GM12878 (cell line): ENCODE data around the gene C5orf46. TPM values are rescaled to one million over a fixed set of nuclear protein-coding genes. Genes with fewer than 3 reads are reported as not detected.

Source experiments
- ATAC-seq: fragments of 200-7000 bp; cut with Tn5 transposase; 3 replicates; pipeline ENCODE4 v1.9.1; 2020; ENCODE audit warnings: mild to moderate bottlenecking, moderate library complexity
- BruUV-seq: library from RNA; stranded (reverse); fragments of 400-500 nt; replicated peaks from 2 replicates; lab custom pipeline; 2021; lab: Mats Ljungman, UMichigan
- CTCF ChIA-PET: fragments of 300-600 bp; sonication (Branson Sonifier 250); formaldehyde crosslinking; extraction: SDS; loops from one replicate; lab custom pipeline; 2021; ENCODE audit warnings: inconsistent platforms; lab: Yijun Ruan, JAX
- POLR2A ChIA-PET: fragments of 350-600 bp; formaldehyde crosslinking; extraction: SDS; loops from one replicate; lab custom pipeline; 2021; ENCODE audit warnings: inconsistent platforms; lab: Charles Lee
- RAD21 ChIA-PET: fragments of 300-600 bp; sonication (Branson Sonifier 250); formaldehyde crosslinking; loops from one replicate; lab custom pipeline; 2023; ENCODE audit warnings: antibody characterized with exemption; ENCODE audit not compliant: unreplicated experiment; lab: Charles Lee
- SMC1A ChIA-PET: fragments of 300-600 bp; sonication (Branson Sonifier 250); formaldehyde crosslinking; loops from one replicate; lab custom pipeline; 2023; ENCODE audit not compliant: unreplicated experiment, uncharacterized antibody; lab: Charles Lee
- DNase-seq: peaks from one replicate; pipeline ENCODE4 v3.0.0-alpha.2; 2011; ENCODE audit warnings: low read depth, low spot score
- FAIRE-seq: peaks from 3 replicates; lab custom pipeline; 2011; peaks lifted over from hg19 to GRCh38; lab: Jason Lieb, UNC
- H2AFZ ChIP-seq: 2 replicates; pipeline ENCODE4 v1.6.0; 2011; ENCODE audit warnings: low read depth, low read length, control low read depth; ENCODE audit not compliant: control insufficient read depth
- H3K27ac ChIP-seq: 2 replicates; pipeline ENCODE4 v1.5.1; 2011; ENCODE audit warnings: control low read depth; ENCODE audit not compliant: control insufficient read depth, insufficient read depth
- H3K27me3 ChIP-seq, 2 experiments: replicated peaks in 1 of 2; 2 replicates each; pipeline versions ENCODE4 v1.6.0 to v1.6.1; 2011; ENCODE audit warnings: low read length in 1 of 2; ENCODE audit not compliant: control insufficient read depth in 2 of 2, insufficient read depth in 2 of 2
- H3K36me3 ChIP-seq, 2 experiments: 2 replicates each; pipeline ENCODE4 v1.5.1; 2011; ENCODE audit warnings: low read length in 1 of 2; ENCODE audit not compliant: control insufficient read depth in 2 of 2, insufficient read depth in 2 of 2
- H3K4me1 ChIP-seq: 2 replicates; pipeline ENCODE4 v1.6.1; 2011; ENCODE audit warnings: mild to moderate bottlenecking, low read length, moderate library complexity, mixed read lengths; ENCODE audit not compliant: control insufficient read depth, insufficient read depth
- H3K4me2 ChIP-seq: 2 replicates; pipeline ENCODE4 v1.6.0; 2011; ENCODE audit warnings: control low read depth; ENCODE audit not compliant: control insufficient read depth, insufficient read depth
- H3K4me3 ChIP-seq: fragments of 200-600 bp; sonication (generic); 2 replicates; pipeline ENCODE4 v1.5.1; 2016
- H3K79me2 ChIP-seq: 2 replicates; pipeline ENCODE4 v1.6.0; 2011; ENCODE audit warnings: low read length; ENCODE audit not compliant: control insufficient read depth, insufficient read depth
- H3K9ac ChIP-seq: 2 replicates; pipeline ENCODE4 v1.8.0; 2011; ENCODE audit warnings: low read length, control low read depth, mixed read lengths; ENCODE audit not compliant: control insufficient read depth, insufficient read depth
- H3K9me3 ChIP-seq: replicated peaks from 3 replicates; pipeline ENCODE4 v1.5.1; 2011; ENCODE audit warnings: mild to moderate bottlenecking, low read length; ENCODE audit not compliant: control insufficient read depth, insufficient read depth
- H4K20me1 ChIP-seq: 2 replicates; pipeline ENCODE4 v1.6.0; 2011; ENCODE audit not compliant: control insufficient read depth, insufficient read depth
- BACH1 ChIP-seq: fragments of 450-650 bp; IDR thresholded peaks from 2 replicates; pipeline ENCODE4 v1.6.1; 2017; ENCODE audit warnings: mild to moderate bottlenecking, borderline replicate concordance
- BCL3 ChIP-seq: IDR thresholded peaks from 2 replicates; pipeline ENCODE4 v1.6.1; 2011; ENCODE audit warnings: borderline replicate concordance, low read depth, mild to moderate bottlenecking, moderate library complexity, low read length; ENCODE audit not compliant: insufficient read depth, poor library complexity, severe bottlenecking
- NR2C1 ChIP-seq: fragments of 450-650 bp; IDR thresholded peaks from 2 replicates; pipeline ENCODE4 v1.6.1; 2017; ENCODE audit warnings: antibody characterized with exemption, mild to moderate bottlenecking, moderate library complexity
- RBBP5 ChIP-seq: fragments of 200-600 bp; sonication (generic); conservative IDR thresholded peaks from 2 replicates; pipeline ENCODE4 v1.6.1; 2016
- SMAD1 ChIP-seq: fragments of 450-650 bp; IDR thresholded peaks from 2 replicates; pipeline ENCODE4 v1.6.1; 2018; ENCODE audit warnings: mild to moderate bottlenecking, low read depth; ENCODE audit not compliant: partially characterized antibody
- SRF ChIP-seq, 2 experiments: IDR thresholded peaks; 2 replicates each; pipeline ENCODE4 v1.6.1; 2011; ENCODE audit warnings: low read depth in 2 of 2, low read length in 2 of 2, mild to moderate bottlenecking in 1 of 2, moderate library complexity in 1 of 2
- ZNF24 ChIP-seq: fragments of 450-650 bp; IDR thresholded peaks from 2 replicates; pipeline ENCODE4 v1.6.1; 2017; ENCODE audit warnings: antibody characterized with exemption, mild to moderate bottlenecking
- WGBS: methylation state at CpG from one replicate; pipeline ENCODE4 v1.1.6; 2016; ENCODE audit warnings: low lambda C conversion rate; ENCODE audit not compliant: insufficient replicate concordance, insufficient coverage; ENCODE audit errors: missing lambda C conversion rate; 5-methylcytosine and 5-hydroxymethylcytosine counted together
- in situ Hi-C: fragments of 300-500 bp; cut with MboI; formaldehyde crosslinking; loops from 9 replicates; pipeline ENCODE4 v1.14.3; 2018; ENCODE audit warnings: mixed read lengths
- intact Hi-C: fragments of 100-400 bp; cut with micrococcal nuclease; formaldehyde crosslinking; loops from one replicate; pipeline ENCODE4 v1.14.2; 2022; ENCODE audit not compliant: unreplicated experiment
- polyA plus RNA-seq, 11 experiments: library from polyadenylated mRNA; depleted of rRNA in 4 of 11; unstranded in 6 of 11; stranded (reverse) in 5 of 11; fragments of >200 nt; fragmentation: Nextera tagmentation in 4 of 11; fragmentation: Illumina TruSeq in 1 of 11; extraction: Ambion mirVana in 4 of 11; extraction: Trizol in 1 of 11; gene quantifications; 1 replicate in 1 of 11; 2 replicates in 10 of 11; pipeline versions ENCODE4 v1.2.1 to v1.2.3, GENCODE V29; 2011 to 2016; ENCODE audit warnings: inconsistent platforms in 2 of 11, missing spikeins in 2 of 11, low read depth in 1 of 11
- total RNA-seq, 4 experiments: library from RNA; depleted of rRNA in 3 of 4; stranded (reverse); fragments of >200 nt in 3 of 4; fragmentation: Illumina TruSeq in 1 of 4; extraction: Trizol in 1 of 4; gene quantifications; 2 replicates each; pipeline versions ENCODE4 v1.2.1 to v1.2.3, GENCODE V29; 2013 to 2021

The C5orf46 gene
- total and polyA plus RNA-seq, 10 of the 15 experiments (the other 5 are each of a cell fraction or from before 2014, with no cell fraction given): not detected

GRCh38 chr5:147920420-147921030 is 14.2 kb upstream of the C5orf46 start (continued):
- no peak for TF ChIP-seq BCL3
- no peak for TF ChIP-seq BACH1
- no peak for TF ChIP-seq NR2C1
- no peak for TF ChIP-seq ZNF24
- no peak for TF ChIP-seq SMAD1

- FAIRE-seq: no peak
- Histone ChIP-seq H3K9ac (no peak overlapping the region), H2AFZ (no peak overlapping the region), H4K20me1 (no peaks in the 10 kb centered on the region), H3K79me2 (no peaks in the 10 kb centered on the region), H3K27ac (no peak overlapping the region), H3K4me2 (no peak overlapping the region), H3K27me3 (no peaks in the 10 kb centered on the region), H3K9me3 (no peaks in the 10 kb centered on the region), H3K36me3 (no peaks in the 10 kb centered on the region), H3K4me1 (no peaks in the 10 kb centered on the region), H3K4me3 (no peak overlapping the region)
- ChIA-PET RAD21 (no interaction called here), SMC1A (no interaction called here), POLR2A (no interaction called here), CTCF (interaction anchor here (0.8 kb wide), 1 partner anchor 16 kb away, joined by 3 read pairs; no protein-coding TSS in a partner anchor)
- TF ChIP-seq RBBP5 (no peak), SRF (IDR thresholded peaks at IDR 0.05; ENCODE audit: low read depth in 2 of 2, low read length in 2 of 2) (no peak)
- intact Hi-C loops: no loop called here
- DNase-seq: no peak
- WGBS: 15% methylated on average over 3 of the region's 3 CpGs
- in situ Hi-C loops: no loop called here
- BruUV-seq: no TSS peak
- no peak for ATAC-seq
These were observed 12.6 kb upstream of the C5orf46 start for GRCh38 chr5:147918899-147919298.
